NCI-H774 (cell line): ENCODE data around the gene ZDHHC14.
A peak's percentile ranks its signal among the peaks of the same experiment; 100 is the strongest.
"Not testable (repeated sequence)": the region's sequence is repeated elsewhere in the genome, so short reads cannot be mapped to it uniquely, and the experiment has no call there.

Source experiments
- DNase-seq: peaks from one replicate; lab custom pipeline; 2025; lab: John Stamatoyannopoulos, UW

Gene ZDHHC14

DNA sequence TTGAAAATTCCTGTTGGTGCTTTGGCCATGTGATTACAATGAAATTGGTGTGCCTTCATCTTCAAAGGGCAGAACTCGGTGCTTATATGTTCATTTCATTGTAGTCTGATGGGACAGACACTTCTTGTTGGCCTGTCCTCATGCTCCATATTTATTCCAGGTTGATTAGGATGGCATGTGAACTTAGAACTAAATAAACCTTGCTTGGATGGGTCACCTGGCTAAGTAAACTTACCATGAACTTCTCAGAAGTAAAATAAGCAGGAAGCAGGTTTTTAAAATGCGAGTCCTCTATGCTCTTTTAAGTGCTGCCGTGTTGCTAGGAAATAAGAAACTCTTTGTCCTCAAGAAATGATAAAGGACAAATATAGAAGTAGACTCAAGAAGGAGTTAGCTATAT is 26.7 kb downstream of the ZDHHC14 start:
- DNase-seq = no peak

GRCh38 chr6:157408427-157408826 is 27.4 kb downstream of the ZDHHC14 start:
- DNase-seq = not testable (repeated sequence)

DNA sequence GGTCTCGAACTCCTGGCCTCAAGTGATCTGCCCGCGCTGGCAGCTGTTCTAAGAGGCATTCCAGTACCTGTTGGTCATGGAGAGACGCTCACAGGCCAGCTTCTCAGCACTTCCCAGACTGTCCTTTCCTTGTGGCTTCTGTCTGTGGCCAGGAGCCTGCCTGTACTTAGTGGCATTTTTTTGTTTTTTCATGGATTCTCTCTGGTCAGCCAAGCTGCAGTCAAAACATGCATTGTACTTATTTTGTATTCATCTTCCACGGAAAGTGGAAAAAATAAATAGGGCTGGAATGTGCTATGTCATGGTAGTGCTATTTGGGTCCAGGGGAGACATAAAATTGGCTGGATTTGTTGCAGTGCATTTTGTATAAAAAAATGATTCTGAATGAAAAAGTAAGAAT is 29.1 kb downstream of the ZDHHC14 start:
- no peak for DNase-seq

GRCh38 chr6:157411368-157411767 is 30.4 kb downstream of the ZDHHC14 start:
- DNase-seq = no peak

GRCh38 chr6:157412791-157413190 is 31.8 kb downstream of the ZDHHC14 start:
- DNase-seq = no peak

- DNase-seq = no peak
Observed at GRCh38 chr6:157420497-157420896, 39.5 kb downstream of the ZDHHC14 start.

DNA sequence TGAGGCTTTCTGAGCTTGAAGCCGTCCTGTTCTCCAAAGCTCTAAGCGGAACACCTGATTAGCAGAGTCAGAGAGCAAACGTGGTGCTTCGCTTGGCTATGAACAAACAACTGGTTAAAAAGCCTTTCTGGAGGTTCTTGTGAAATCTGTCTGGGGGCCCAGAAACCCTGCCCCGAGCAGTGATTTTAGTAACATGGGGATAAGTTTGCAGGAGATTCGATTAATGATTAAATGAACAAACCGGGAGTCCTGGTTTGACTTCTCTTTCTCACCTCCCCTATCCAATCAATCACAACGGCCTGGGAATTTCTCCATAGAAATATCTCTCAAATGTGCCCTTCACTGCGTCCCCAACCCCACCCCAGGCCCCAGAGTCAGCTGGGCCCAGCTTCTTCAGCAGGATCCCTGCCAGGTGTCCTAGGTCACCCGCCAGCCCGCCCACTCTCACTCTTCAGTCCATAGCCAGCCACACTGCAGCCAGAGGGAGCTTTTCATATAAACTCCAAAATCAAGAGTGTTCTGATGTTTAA is 43.6 kb downstream of the ZDHHC14 start:
- DNase-seq = no peak

GRCh38 chr6:157427969-157428368 is 47.0 kb downstream of the ZDHHC14 start:
- DNase-seq = no peak

- no peak for DNase-seq
Observed at GRCh38 chr6:157428427-157429202, 47.6 kb downstream of the ZDHHC14 start.

DNA sequence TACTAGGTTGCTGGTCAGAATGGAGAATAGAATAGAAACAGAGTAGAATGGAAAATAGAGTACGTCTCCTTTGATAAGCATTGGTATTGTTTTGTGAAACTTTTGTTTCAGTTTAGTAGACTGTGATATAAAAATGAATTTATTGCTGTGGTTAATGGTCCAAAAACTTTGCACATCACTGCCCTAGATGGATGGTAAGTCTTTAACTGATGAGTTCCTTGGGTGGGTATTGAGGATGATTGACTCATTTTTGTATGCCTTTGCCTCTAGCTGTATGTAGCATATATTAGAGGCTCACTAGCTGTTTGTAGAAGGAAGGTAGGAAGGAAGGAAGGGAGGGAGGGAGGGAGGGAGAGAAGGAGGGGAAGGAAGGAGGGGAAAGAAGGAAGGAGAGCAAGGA is 48.3 kb downstream of the ZDHHC14 start:
- DNase-seq = no peak

GRCh38 chr6:157430834-157431233 is 49.8 kb downstream of the ZDHHC14 start:
- DNase-seq = no peak

DNA sequence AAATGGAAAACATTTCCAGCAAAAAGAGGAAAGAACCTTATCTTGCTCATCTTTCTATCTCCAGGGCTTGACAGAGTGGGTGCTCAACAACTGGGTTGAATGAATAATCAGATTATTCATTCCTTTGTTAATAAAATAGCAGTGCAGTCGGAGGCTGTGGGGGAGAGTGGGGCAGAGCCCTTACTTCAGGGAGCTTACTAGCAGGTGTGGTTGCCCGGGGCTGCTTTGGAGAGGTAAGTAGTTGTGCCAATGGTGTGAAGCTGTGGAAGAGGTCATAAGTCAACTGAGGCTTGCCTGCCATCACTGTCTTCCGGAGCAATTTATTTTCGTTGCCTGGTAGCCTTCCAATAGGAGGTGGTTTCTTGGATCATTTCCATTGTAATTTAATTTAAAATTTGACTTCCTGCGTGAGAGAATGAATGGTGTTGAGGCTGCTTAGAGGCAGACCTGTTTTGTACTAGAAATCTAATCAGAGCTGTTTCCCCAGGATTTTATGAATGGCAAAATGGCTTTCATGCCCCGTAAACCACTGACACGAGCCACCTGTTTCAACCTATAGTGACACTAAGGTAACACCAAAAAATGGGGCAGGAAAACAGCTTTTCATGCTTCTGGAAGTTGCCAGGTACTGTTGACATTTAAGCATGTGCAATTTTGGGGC is 51.4 kb downstream of the ZDHHC14 start:
- peak; percentile 15 for DNase-seq

DNA sequence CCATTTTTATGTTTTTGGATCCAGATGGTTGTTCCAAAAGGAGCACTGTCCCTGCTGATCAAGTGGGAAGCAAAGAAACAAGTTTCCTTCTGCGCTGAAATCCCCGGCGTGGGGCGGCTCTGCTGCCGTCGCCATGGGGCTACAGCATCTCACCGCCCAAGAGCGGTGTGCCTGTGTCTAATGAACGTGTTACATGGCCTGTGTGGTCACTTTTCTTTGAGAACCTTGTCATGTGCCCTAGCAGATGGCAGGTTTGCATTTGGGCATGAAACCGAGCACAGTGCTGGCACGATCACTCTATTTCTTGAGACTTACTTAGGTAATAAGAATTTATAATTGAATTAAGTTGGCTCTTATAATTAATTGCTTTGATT is 51.9 kb downstream of the ZDHHC14 start:
- no peak for DNase-seq

DNA sequence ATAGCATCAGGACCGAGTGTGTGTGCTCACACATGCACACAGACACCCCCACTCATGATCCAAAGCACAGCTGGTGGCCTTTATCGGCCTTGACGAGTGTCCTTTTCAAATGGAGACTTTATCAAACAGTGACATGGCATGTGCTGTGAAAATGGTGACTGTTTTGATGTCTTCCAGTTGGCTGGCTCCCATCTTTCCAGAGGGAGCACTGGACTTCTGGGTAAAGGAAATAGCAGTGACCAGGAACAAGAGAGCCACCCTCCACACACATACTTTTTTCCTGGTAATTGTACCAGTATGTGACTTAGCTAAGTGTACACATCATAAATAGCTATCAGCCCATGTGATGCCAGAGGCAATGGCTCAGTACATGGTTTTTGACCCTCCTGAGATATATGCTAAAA is 52.7 kb downstream of the ZDHHC14 start:
- DNase-seq = no peak

DNA sequence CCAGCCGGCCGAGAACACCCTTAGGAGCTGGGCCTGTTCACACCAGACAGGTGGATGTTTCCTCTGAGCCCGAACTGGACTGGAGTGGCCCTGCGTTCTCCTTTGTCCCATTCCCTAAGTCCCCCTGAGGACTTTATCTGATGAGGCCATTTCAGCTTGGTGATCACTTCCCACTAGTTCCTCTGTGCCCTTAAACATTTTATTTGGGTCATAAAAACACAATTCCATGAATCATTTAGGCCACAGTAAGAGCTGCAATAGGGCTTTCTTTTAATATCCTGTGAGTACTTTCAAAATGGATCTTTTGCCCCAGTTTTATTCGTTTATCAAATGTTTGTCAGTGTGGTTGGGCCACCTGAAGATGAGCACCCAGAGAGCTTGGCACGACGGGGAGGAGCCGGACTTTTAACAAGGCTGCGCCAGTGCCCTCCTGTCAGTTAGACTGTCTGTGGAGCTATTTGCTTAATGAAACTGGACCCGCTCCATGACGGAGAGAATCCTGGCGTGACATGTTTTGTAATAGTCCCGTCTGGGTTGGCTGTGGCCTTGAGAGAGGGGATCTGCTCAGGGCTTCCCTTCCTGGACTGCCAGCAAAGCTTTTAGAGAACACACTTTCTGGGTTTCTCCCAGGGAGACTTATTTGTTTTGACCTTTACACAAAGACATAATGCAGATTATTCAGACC is 53.5 kb downstream of the ZDHHC14 start:
- no peak for DNase-seq

DNA sequence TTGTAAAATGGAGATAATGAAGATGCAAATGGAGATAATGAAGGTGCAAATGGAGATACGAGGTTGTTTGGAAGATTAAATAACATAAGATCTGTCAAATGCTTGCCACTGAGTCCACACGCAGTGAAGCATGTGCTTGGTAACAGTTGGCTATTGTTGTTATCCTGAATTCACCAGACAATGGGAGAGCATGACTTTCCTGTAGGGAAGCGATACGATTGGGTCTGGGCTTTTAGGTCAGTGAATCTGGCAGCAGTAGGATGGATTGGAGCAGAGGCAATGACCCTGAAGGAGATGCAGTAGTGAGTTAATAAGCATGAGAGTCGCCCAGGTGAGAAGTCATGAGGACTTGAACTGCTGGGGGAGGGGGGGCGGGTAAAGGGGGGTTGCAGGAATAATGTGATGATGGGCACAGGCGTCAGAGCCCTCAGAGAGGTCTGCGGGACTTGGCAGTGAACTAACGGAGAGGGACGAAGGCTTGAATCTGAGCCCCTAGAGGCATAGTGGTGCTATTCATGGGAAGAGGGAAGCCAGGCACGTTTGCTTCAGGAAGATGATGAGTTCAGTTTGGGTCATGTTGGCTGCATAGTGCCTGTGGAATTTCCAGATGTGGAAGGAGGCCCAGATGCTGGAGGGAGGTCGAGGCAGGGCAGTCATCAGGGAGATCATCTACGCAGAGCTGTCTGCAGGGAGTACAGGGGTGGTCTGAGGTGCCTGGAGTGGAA is 55.4 kb downstream of the ZDHHC14 start:
- no peak for DNase-seq

DNA sequence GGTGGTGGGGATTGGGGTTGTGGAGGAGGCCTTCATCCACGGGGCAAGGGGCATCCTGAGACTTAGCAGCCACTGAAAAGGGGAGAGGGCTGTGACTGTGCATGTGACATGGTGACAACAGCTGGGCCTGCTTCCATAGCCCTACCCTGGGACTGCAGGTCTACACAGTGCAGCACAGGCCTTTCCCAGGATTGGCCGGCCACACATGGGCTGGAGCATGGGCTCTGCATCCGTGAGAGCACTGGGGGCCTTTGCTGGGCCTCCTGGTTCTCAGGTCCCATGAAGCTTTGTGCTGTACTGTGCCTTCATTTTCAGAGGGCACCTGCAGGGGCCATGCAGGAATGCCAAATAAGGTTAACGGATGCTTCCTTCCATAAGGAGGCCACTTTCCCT is 56.0 kb downstream of the ZDHHC14 start:
- DNase-seq = no peak

DNA sequence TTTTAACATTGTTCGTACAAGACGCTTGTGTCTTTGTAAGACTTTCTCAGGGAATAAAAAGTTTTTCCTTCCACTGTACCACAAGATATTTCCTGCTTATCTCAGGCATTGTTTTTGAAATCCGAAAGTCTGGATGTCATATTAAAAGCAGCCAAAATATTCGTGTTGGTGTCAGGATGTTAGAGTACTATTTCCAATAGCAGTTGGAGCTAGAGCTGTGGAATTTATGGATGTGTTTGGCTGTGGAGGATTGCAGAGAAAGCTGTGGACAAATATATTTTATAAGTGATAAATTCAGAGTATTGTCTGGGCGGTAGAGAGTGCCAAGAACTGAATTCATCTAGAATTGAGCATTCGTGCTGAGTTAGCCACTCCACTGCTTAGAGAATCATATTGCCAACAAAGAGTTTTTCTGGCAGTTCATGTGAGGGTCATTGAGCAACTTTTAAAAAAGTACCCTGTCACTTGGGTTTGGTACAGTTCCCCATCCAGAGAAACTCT is 57.7 kb downstream of the ZDHHC14 start:
- no peak for DNase-seq

DNA sequence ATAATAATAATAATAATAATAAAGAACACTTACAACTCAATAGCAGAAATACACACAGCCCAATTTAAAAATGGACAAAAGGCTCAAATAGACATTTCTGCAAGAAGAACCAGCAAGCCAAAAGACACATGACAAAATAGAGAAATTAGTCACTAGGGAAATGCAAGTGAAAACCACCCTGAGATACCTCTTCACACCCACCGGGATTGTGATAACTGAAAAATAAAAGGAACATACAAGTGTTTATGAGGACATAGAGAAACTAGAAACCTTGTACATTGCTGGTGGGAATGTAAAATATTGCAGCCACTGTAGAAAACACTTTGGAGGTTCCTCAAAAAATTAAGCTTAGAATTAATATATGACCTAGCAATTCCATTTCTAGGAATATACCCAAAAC is 59.2 kb downstream of the ZDHHC14 start:
- no peak for DNase-seq

DNA sequence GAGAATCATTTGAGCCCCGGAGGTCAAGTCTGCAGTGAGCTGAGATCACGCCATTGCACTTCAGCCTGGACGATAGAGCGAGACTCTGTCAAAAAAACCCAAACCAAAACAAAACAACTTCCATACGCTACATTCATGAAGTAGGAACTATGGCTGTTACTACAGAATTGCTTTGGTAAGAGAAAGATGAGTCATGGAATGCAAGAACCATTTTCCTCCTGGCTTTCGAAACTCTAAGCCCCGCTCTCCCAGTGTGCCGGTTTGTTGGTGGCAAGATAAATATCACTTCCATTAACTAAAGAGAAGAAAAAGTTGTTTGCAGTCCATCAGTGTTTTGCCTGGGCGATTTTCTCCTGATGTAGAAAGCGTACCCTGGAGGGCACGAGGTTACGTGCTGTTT is 61.3 kb downstream of the ZDHHC14 start:
- no peak for DNase-seq

DNA sequence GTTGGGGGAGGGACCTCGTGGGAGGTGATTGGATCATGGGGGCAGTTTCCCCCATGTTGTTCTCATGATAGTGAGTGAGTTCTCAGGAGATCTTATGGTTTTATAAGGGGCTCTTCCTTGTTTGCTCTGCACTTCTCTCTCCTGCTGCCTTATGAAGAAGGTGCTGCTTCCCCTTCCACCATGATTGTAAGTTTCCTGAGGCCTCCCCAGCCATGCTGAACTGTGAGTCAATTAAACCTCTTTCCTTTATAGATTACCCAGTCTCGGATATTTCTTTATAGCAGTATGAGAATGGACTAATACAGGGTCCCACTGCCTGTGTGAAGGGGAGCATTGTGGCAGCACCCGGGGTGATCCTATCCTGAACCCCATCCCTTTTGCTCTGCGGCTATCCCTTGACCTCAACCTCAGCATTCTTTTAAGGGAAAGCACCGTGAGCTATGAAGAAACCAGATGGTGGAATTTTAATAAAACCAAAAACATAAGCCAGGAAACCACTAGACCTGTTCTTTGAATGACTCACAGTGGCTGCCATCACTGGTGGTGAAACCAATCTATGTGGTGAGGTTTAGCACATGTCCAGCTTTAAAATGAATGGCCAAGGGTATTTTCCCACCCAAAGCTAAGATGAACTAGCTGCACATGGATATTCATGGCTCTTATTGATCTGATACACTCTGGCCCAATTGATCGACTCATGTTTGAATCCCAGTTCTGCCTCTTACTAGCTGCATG is 62.2 kb downstream of the ZDHHC14 start:
- no peak for DNase-seq
